Body of pancreas (tissue), 4 donors: Measurements from ENCODE around the gene TARBP1. TPM values are rescaled to one million over a fixed set of nuclear protein-coding genes. Genes with fewer than 3 reads are reported as not detected.

Experiments
- ATAC-seq: fragments of 150-250 bp; one replicate; pipeline ENCODE4 v1.9.1; 2016
- DNase-seq, 4 donors: peaks; one replicate each; pipeline ENCODE4 v3.0.0-alpha.2; 2019
- H3K27ac ChIP-seq, 4 donors: fragments of 200-600 bp; sonication (generic); 1 replicate in 3 of 4; 2 replicates in 1 of 4; pipeline versions ENCODE4 v1.5.1 to v1.6.1; 2016 to 2019; ENCODE audit warnings: mild to moderate bottlenecking in 1 of 4, mixed read lengths in 1 of 4, moderate library complexity in 1 of 4
- H3K27me3 ChIP-seq, 2 donors: fragments of 200-600 bp; sonication (generic); one replicate each; pipeline ENCODE4 v1.6.0; 2016; ENCODE audit warnings: mild to moderate bottlenecking in 1 of 2
- H3K36me3 ChIP-seq, 2 donors: fragments of 200-600 bp; sonication (generic); replicated peaks in 1 of 2; 2 replicates each; pipeline ENCODE4 v1.5.1; 2016; ENCODE audit warnings: low read depth in 2 of 2; ENCODE audit not compliant: insufficient read depth in 1 of 2
- H3K4me1 ChIP-seq: fragments of 200-600 bp; sonication (generic); one replicate; pipeline ENCODE4 v1.6.0; 2016
- H3K4me3 ChIP-seq, 2 donors: fragments of 200-600 bp; sonication (generic); 1 replicate in 1 of 2; 2 replicates in 1 of 2; pipeline ENCODE4 v1.5.1; 2016 to 2019
- H3K9me3 ChIP-seq, 3 donors: fragments of 200-600 bp; sonication (generic); 1 replicate in 2 of 3; 2 replicates in 1 of 3; pipeline ENCODE4 v1.5.1; 2016
- CTCF ChIP-seq, 7 experiments: fragments of 450-650 bp in 4 of 7; fragments of 200-600 bp in 3 of 7; sonication (generic) in 3 of 7; IDR thresholded peaks; one replicate each; pipeline ENCODE4 v1.5.1; 2016 to 2019; ENCODE audit warnings: antibody characterized with exemption in 7 of 7
- POLR2A ChIP-seq, 3 donors: fragments of 450-650 bp; IDR thresholded peaks; one replicate each; pipeline ENCODE4 v1.6.1; 2016; ENCODE audit warnings: antibody characterized with exemption in 3 of 3, mild to moderate bottlenecking in 2 of 3
- WGBS, 2 donors: methylation state at CpG; one replicate each; pipeline ENCODE4 v1.1.5; 2017; 5-methylcytosine and 5-hydroxymethylcytosine counted together
- intact Hi-C: fragments of 100-400 bp; cut with DNase I; formaldehyde crosslinking; loops from one replicate; pipeline ENCODE4 v1.15.1; 2023
- total RNA-seq, 2 donors: library from RNA; depleted of rRNA; stranded (reverse); fragments of >200 nt; gene quantifications; one replicate each; pipeline ENCODE4 v1.1.0, GENCODE V29; 2016

The TARBP1 gene
- total RNA-seq, 2 donors from 2014 or later = 30.6 to 32.0 TPM

DNA sequence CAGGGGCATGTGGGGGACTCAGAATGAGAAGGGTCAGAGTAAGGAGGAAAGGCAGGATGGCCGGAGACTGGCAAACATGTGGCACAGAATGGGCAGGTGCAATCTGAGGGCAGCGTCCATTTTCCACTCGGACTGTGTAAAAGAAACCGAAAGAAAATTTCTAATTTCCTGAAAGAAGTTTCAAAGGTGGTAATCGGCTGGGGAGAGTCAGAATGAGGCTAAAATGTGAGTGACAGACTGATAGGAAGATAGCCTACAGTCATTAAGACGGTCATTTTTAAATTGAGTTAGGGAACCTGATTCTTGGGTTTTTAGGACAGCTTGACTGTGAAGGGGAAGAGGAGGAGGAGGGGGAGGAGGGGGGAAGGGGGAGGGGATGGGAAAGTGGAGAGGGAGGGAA is 82.1 kb downstream of the TARBP1 start:
- intact Hi-C loops = no loop called here
- Histone ChIP-seq H3K36me3 (peaks cover 0 to 4% of the 10 kb centered on the region in 2 donors), H3K9me3 (no peaks in the 10 kb centered on the region), H3K4me1 (no peaks in the 10 kb centered on the region), H3K4me3 (no peak overlapping the region), H3K27ac (no peak overlapping the region), H3K27me3 (no peaks in the 10 kb centered on the region)
- ATAC-seq (no peak), DNase-seq (no peak)
- WGBS, 2 donors = 85 to 88% methylated on average over 6 of the region's 6 CpGs
- TF ChIP-seq POLR2A (IDR thresholded peaks at IDR 0.05) (no peak), CTCF (IDR thresholded peaks at IDR 0.05) (no peak)

DNA sequence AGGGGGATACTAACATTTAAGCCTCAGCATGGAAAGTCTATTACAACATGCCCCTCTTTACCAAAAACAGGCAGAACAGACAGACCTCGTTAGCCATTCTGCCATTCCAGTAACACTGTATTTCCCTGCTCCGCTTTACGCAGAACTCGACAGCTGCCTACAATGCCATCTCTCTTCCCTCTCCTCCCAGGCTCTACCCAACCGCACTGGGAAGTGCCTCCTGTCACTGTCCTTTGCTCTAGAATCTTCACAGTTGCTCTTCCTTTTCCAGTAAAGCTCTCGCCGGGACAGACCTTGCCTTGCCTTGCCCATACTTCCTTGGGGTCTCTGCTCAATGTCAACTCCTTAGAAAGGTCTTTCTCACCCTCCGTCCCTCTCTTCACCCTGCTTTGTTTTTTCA is 82.9 kb downstream of the TARBP1 start:
- Histone ChIP-seq H3K27me3 (no peaks in the 10 kb centered on the region), H3K9me3 (no peaks in the 10 kb centered on the region), H3K27ac (no peak overlapping the region), H3K4me1 (no peaks in the 10 kb centered on the region), H3K4me3 (no peak overlapping the region), H3K36me3 (peaks cover 0 to 5% of the 10 kb centered on the region in 2 donors)
- 90 to 92% methylated on average over 8 of the region's 8 CpGs for WGBS, 2 donors
- intact Hi-C loops = no loop called here
- ATAC-seq (no peak), DNase-seq (no peak)
- TF ChIP-seq POLR2A (IDR thresholded peaks at IDR 0.05) (no peak), CTCF (IDR thresholded peaks at IDR 0.05) (no peak)

DNA sequence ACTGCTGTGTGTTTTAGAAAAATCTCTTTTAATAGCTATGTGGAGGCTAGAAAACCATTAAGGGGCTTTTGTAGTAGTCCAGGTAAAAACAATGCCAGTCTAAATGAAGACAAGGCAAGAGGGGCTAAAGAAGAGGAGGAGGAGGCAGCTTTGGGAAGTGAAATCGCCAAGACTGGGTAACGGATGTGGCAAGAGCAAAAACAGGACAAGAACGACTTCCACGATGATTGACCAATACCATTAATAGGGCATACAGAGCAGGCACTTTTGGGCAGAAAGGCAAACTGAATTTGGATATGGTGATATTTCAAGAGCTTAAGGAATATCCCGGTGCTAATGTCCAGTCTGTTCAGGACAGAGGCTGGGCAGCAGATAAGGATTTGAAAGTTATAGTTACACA is 83.7 kb downstream of the TARBP1 start:
- WGBS, 2 donors = 86 to 87% methylated on average over 5 of the region's 5 CpGs
- no peak for TF ChIP-seq POLR2A (IDR thresholded peaks at IDR 0.05)
- TF ChIP-seq CTCF (IDR thresholded peaks at IDR 0.05) = no peak
- H3K9me3 ChIP-seq = no peaks in the 10 kb centered on the region
- no peak overlapping the region for H3K4me3 ChIP-seq
- H3K27ac ChIP-seq = no peak overlapping the region
- ATAC-seq = no peak
- H3K4me1 ChIP-seq = no peaks in the 10 kb centered on the region
- no peaks in the 10 kb centered on the region for H3K27me3 ChIP-seq
- intact Hi-C loops = no loop called here
- H3K36me3 ChIP-seq = peaks cover 0 to 5% of the 10 kb centered on the region in 2 donors
- DNase-seq = no peak

DNA sequence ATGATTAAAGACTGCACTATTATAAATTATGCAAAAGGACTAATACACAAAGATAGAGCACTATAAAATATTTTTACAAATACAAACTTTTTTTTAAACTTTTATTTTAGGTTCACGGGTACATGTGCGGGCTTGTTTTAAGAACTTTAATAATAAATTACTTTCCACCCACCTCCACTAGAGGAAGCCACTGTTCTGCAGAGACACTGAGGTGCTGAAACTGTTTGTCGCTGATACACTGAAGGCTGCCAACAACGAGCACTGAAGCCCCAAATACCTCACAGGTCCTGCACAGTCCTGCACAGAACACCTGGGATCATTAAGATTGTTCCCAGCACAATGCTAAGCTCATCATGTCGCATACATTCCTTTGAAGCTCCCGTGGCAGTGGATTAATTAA is 85.8 kb downstream of the TARBP1 start:
- WGBS, 2 donors = 76 to 79% methylated on average over 6 of the region's 6 CpGs
- no peak overlapping the region for H3K27ac ChIP-seq
- intact Hi-C loops = no loop called here

More for the DNA sequence above, 85.8 kb downstream of the TARBP1 start:
- Histone ChIP-seq H3K4me1 (peaks cover 8% of the 10 kb centered on the region), H3K9me3 (no peaks in the 10 kb centered on the region), H3K4me3 (no peak overlapping the region), H3K36me3 (peaks cover 0 to 5% of the 10 kb centered on the region in 2 donors), H3K27me3 (no peaks in the 10 kb centered on the region)
- no peak for TF ChIP-seq POLR2A (IDR thresholded peaks at IDR 0.05)
- no peak for TF ChIP-seq CTCF (IDR thresholded peaks at IDR 0.05)
- DNase-seq (no peak), ATAC-seq (no peak)
